K562 (cell line): ENCODE data around the gene CFAP157. TPM values are rescaled to one million over a fixed set of nuclear protein-coding genes. Genes with fewer than 3 reads are reported as not detected.

ENCODE experiments used
- CBX3 ChIP-seq, 2 experiments: IDR thresholded peaks; 1 replicate in 1 of 2; 2 replicates in 1 of 2; pipeline ENCODE4 v1.6.1; 2012; ENCODE audit warnings: inconsistent platforms in 2 of 2, low read length in 2 of 2, borderline replicate concordance in 1 of 2, control low read depth in 1 of 2
- CBX5 ChIP-seq: IDR thresholded peaks from 2 replicates; pipeline ENCODE4 v1.6.1; 2014; ENCODE audit warnings: low read depth, borderline replicate concordance
- FOXM1 ChIP-seq, 2 experiments: fragments of 450-650 bp in 1 of 2; sonication (generic) in 1 of 2; formaldehyde crosslinking in 1 of 2; IDR thresholded peaks; 2 replicates each; pipeline versions ENCODE4 v1.6.1 to v1.9.0; 2017 to 2022; ENCODE audit warnings: low read depth in 2 of 2, mild to moderate bottlenecking in 2 of 2, missing genetic modification reagents in 1 of 2, moderate library complexity in 1 of 2
- HDAC2 ChIP-seq: fragments of 450-650 bp; IDR thresholded peaks from 2 replicates; pipeline ENCODE4 v1.6.1; 2016; ENCODE audit warnings: mild to moderate bottlenecking
- LEF1 ChIP-seq: fragments of 450-650 bp; IDR thresholded peaks from 2 replicates; pipeline ENCODE4 v1.6.1; 2016; ENCODE audit warnings: mild to moderate bottlenecking
- NR3C1 ChIP-seq: sonication (generic); formaldehyde crosslinking; IDR thresholded peaks from 2 replicates; pipeline ENCODE4 v1.8.1; 2022; ENCODE audit warnings: missing genetic modification reagents
- SIX5 ChIP-seq, 2 experiments: IDR thresholded peaks; 2 replicates each; pipeline ENCODE4 v1.6.1; 2011; ENCODE audit warnings: low read length in 2 of 2, borderline replicate concordance in 1 of 2, low read depth in 1 of 2, mild to moderate bottlenecking in 1 of 2, moderate library complexity in 1 of 2; ENCODE audit not compliant: insufficient read depth in 1 of 2
- TEAD1 ChIP-seq, 2 experiments: fragments of 450-650 bp in 1 of 2; sonication (generic) in 1 of 2; formaldehyde crosslinking; IDR thresholded peaks; 2 replicates each; pipeline versions ENCODE4 v1.4.0 to v1.8.0; 2020 to 2022; ENCODE audit warnings: mild to moderate bottlenecking in 2 of 2, missing genetic modification reagents in 1 of 2
- TOE1 ChIP-seq, 2 experiments: fragments of 450-650 bp in 1 of 2; sonication (generic) in 1 of 2; formaldehyde crosslinking in 1 of 2; IDR thresholded peaks; 2 replicates each; pipeline versions ENCODE4 v1.7.1 to v1.8.0; 2016 to 2022; ENCODE audit warnings: borderline replicate concordance in 2 of 2, mild to moderate bottlenecking in 2 of 2, antibody characterized with exemption in 1 of 2, inconsistent platforms in 1 of 2, low read depth in 1 of 2, missing genetic modification reagents in 1 of 2, moderate library complexity in 1 of 2
- ZNF121 ChIP-seq: sonication (generic); formaldehyde crosslinking; conservative IDR thresholded peaks from 2 replicates; pipeline ENCODE4 v1.8.0; 2022; ENCODE audit warnings: missing genetic modification reagents
- ZNF354B ChIP-seq: fragments of 250-450 bp; sonication (Bioruptor Pico); IDR thresholded peaks from 2 replicates; pipeline ENCODE4 v1.4.0; 2020
- ZNF444 ChIP-seq: fragments of 250-450 bp; sonication (Bioruptor Pico); IDR thresholded peaks from 2 replicates; pipeline ENCODE4 v1.4.0; 2020; ENCODE audit warnings: mild to moderate bottlenecking, moderate library complexity
- ZSCAN32 ChIP-seq: fragments of 450-650 bp; formaldehyde crosslinking; IDR thresholded peaks from 2 replicates; pipeline ENCODE4 v1.4.0; 2020; ENCODE audit warnings: mild to moderate bottlenecking, moderate library complexity
- polyA plus RNA-seq, 8 experiments: library from polyadenylated mRNA; depleted of rRNA in 4 of 8; stranded (reverse) in 5 of 8; unstranded in 3 of 8; fragments of >200 nt; fragmentation: Nextera tagmentation in 2 of 8; fragmentation: Illumina TruSeq in 1 of 8; extraction: Ambion mirVana in 2 of 8; extraction: Trizol in 1 of 8; gene quantifications; 2 replicates each; pipeline versions ENCODE4 v1.2.1 to v1.2.3, GENCODE V29; 2011 to 2014; ENCODE audit warnings: inconsistent platforms in 1 of 8, missing spikeins in 1 of 8
- total RNA-seq, 7 experiments: library from RNA; depleted of rRNA in 6 of 7; stranded (reverse); fragments of >200 nt in 6 of 7; fragmentation: Illumina TruSeq in 2 of 7; extraction: Trizol in 2 of 7; gene quantifications; 2 replicates each; pipeline versions ENCODE4 v1.2.1 to v1.2.3, GENCODE V29; 2011 to 2021; ENCODE audit warnings: low replicate concordance in 1 of 7
- TF ChIP-seq, protein P1 (sequence below): IDR thresholded peaks from 3 replicates; pipeline ENCODE4 v1.6.1; 2011; ENCODE audit warnings: borderline replicate concordance, mild to moderate bottlenecking; ENCODE audit not compliant: insufficient read length, insufficient read depth
- TF ChIP-seq, protein P2 (sequence below), 2 experiments: fragments of 150-350 bp in 1 of 2; IDR thresholded peaks; 2 replicates each; pipeline ENCODE4 v1.6.1; 2012 to 2016; ENCODE audit warnings: low read depth in 2 of 2, low read length in 2 of 2, mild to moderate bottlenecking in 1 of 2, moderate library complexity in 1 of 2
- TF ChIP-seq, protein P3 (sequence below), 2 experiments: fragments of 450-650 bp in 1 of 2; sonication (generic) in 1 of 2; formaldehyde crosslinking; conservative IDR thresholded peaks; 2 replicates each; pipeline versions ENCODE4 v1.4.0 to v1.8.1; 2020 to 2022; ENCODE audit warnings: mild to moderate bottlenecking in 1 of 2, missing genetic modification reagents in 1 of 2
- TF ChIP-seq, protein P4 (sequence below): sonication (generic); formaldehyde crosslinking; IDR thresholded peaks from 2 replicates; pipeline ENCODE4 v1.4.0; 2020; ENCODE audit warnings: mild to moderate bottlenecking, missing genetic modification reagents

Gene CFAP157
- total and polyA plus RNA-seq, 9 of the 15 experiments (the other 6 are each of a cell fraction or from before 2014, with no cell fraction given): 0.03 TPM; not detected in 8

DNA sequence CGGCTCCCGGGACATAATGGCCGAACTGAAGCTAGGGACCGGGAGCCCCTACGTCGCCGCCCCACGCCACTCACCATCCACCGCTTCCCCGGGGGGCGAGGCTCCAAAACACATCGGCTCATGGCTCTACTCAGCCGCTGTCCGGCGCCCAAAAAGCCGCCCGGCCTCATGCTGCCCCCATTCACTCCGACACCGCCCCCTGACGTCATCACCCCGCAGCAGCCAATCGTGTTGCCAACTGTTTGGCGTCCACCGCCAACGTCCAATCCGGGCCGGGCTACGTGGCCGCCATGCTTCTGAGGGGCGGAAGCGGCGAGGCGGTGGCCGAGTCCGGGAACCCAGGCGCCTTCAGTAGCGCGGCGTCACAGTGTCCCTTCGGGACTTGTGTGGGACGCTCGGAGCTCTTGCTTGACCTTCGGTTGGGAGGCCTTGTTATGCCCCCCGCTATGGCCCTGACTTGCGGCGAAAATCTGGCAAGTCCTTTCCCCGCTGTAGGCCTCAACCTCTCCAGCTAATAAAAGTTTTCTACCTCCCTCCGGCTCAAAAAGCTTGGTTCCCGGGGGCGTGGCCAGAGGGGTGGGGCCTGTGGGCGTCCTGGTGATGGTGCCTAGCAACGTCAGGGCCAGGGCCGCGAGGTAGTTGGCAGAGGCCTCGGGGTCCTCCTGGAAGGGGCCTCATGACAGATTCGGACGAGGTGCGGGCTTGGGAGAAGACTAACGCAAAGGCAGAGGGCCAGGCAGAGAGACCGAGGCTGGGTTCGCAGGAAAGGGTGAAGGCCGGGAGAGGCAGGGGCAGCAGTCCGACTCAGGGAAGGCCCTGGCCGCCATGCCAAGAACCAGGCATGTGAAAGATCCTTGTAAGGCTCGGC lies 8.9 kb downstream of the CFAP157 start, which contains the start of the genes PTRH1 and TTC16 (continued):
- TF ChIP-seq, protein P1, sequence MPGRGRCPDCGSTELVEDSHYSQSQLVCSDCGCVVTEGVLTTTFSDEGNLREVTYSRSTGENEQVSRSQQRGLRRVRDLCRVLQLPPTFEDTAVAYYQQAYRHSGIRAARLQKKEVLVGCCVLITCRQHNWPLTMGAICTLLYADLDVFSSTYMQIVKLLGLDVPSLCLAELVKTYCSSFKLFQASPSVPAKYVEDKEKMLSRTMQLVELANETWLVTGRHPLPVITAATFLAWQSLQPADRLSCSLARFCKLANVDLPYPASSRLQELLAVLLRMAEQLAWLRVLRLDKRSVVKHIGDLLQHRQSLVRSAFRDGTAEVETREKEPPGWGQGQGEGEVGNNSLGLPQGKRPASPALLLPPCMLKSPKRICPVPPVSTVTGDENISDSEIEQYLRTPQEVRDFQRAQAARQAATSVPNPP: no peak
- TF ChIP-seq SIX5 (IDR thresholded peaks at IDR 0.05; ENCODE audit: borderline replicate concordance in 1 of 2, insufficient read depth in 1 of 2, low read depth in 1 of 2, low read length in 2 of 2): peak; percentile 52 to 54; a peak in 2 of 4 replicates
- TF ChIP-seq, protein P2, sequence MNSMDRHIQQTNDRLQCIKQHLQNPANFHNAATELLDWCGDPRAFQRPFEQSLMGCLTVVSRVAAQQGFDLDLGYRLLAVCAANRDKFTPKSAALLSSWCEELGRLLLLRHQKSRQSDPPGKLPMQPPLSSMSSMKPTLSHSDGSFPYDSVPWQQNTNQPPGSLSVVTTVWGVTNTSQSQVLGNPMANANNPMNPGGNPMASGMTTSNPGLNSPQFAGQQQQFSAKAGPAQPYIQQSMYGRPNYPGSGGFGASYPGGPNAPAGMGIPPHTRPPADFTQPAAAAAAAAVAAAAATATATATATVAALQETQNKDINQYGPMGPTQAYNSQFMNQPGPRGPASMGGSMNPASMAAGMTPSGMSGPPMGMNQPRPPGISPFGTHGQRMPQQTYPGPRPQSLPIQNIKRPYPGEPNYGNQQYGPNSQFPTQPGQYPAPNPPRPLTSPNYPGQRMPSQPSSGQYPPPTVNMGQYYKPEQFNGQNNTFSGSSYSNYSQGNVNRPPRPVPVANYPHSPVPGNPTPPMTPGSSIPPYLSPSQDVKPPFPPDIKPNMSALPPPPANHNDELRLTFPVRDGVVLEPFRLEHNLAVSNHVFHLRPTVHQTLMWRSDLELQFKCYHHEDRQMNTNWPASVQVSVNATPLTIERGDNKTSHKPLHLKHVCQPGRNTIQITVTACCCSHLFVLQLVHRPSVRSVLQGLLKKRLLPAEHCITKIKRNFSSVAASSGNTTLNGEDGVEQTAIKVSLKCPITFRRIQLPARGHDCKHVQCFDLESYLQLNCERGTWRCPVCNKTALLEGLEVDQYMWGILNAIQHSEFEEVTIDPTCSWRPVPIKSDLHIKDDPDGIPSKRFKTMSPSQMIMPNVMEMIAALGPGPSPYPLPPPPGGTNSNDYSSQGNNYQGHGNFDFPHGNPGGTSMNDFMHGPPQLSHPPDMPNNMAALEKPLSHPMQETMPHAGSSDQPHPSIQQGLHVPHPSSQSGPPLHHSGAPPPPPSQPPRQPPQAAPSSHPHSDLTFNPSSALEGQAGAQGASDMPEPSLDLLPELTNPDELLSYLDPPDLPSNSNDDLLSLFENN (IDR thresholded peaks at IDR 0.05; ENCODE audit: low read depth in 2 of 2, low read length in 2 of 2): no peak
- no peak for TF ChIP-seq ZNF354B (CRISPR knock-in tag)
- no peak for TF ChIP-seq ZSCAN32 (CRISPR knock-in tag)
- TF ChIP-seq, protein P3, sequence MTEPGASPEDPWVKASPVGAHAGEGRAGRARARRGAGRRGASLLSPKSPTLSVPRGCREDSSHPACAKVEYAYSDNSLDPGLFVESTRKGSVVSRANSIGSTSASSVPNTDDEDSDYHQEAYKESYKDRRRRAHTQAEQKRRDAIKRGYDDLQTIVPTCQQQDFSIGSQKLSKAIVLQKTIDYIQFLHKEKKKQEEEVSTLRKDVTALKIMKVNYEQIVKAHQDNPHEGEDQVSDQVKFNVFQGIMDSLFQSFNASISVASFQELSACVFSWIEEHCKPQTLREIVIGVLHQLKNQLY (CRISPR knock-in tag; conservative IDR thresholded peaks at IDR 0.05): no peak
- TF ChIP-seq ZNF444: no peak
- peak; percentile 87; the same call in 1 of the 2 replicates for TF ChIP-seq HDAC2
- TF ChIP-seq ZNF121 (CRISPR knock-in tag): no peak
- TF ChIP-seq CBX3 (IDR thresholded peaks at IDR 0.05; ENCODE audit: borderline replicate concordance in 1 of 2, low read length in 2 of 2): no peak
- no peak for TF ChIP-seq CBX5
- no peak; the same call in 1 of the 2 replicates for TF ChIP-seq FOXM1 (IDR thresholded peaks at IDR 0.05; ENCODE audit: low read depth)
- no peak; the same call in 1 of the 2 replicates for TF ChIP-seq FOXM1 (CRISPR knock-in tag; IDR thresholded peaks at IDR 0.05; ENCODE audit: low read depth)
- TF ChIP-seq, protein P4, sequence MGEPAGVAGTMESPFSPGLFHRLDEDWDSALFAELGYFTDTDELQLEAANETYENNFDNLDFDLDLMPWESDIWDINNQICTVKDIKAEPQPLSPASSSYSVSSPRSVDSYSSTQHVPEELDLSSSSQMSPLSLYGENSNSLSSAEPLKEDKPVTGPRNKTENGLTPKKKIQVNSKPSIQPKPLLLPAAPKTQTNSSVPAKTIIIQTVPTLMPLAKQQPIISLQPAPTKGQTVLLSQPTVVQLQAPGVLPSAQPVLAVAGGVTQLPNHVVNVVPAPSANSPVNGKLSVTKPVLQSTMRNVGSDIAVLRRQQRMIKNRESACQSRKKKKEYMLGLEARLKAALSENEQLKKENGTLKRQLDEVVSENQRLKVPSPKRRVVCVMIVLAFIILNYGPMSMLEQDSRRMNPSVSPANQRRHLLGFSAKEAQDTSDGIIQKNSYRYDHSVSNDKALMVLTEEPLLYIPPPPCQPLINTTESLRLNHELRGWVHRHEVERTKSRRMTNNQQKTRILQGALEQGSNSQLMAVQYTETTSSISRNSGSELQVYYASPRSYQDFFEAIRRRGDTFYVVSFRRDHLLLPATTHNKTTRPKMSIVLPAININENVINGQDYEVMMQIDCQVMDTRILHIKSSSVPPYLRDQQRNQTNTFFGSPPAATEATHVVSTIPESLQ (CRISPR knock-in tag): no peak; the same call in 1 of the 2 replicates
- no peak for TF ChIP-seq LEF1
- TF ChIP-seq TEAD1 (CRISPR knock-in tag; IDR thresholded peaks at IDR 0.05): no peak
- TF ChIP-seq NR3C1 (CRISPR knock-in tag): no peak
- no peak for TF ChIP-seq TOE1 (IDR thresholded peaks at IDR 0.05; ENCODE audit: borderline replicate concordance)
- TF ChIP-seq TOE1 (CRISPR knock-in tag; IDR thresholded peaks at IDR 0.05; ENCODE audit: borderline replicate concordance, low read depth): no peak
